Osteocyte (in vitro differentiated cells): Measurements from ENCODE around the gene SPOCD1. TPM values are rescaled to one million over a fixed set of nuclear protein-coding genes. Genes with fewer than 3 reads are reported as not detected.

Experiments used
- DNase-seq: peaks from one replicate; pipeline ENCODE4 v3.0.0; 2021; ENCODE audit warnings: mixed read lengths; ENCODE audit not compliant: unreplicated experiment; ENCODE audit errors: extremely low spot score
- H3K27ac Mint-ChIP-seq: one replicate; pipeline ENCODE4 v1.8.0; 2021; ENCODE audit warnings: mild to moderate bottlenecking, mixed read lengths; ENCODE audit not compliant: unreplicated experiment
- H3K27me3 Mint-ChIP-seq: one replicate; pipeline ENCODE4 v1.8.0; 2021; ENCODE audit warnings: mixed read lengths; ENCODE audit not compliant: unreplicated experiment
- H3K36me3 Mint-ChIP-seq: one replicate; pipeline ENCODE4 v1.8.0; 2021; ENCODE audit warnings: mixed read lengths; ENCODE audit not compliant: unreplicated experiment
- H3K4me1 Mint-ChIP-seq: one replicate; pipeline ENCODE4 v1.8.0; 2021; ENCODE audit warnings: mixed read lengths; ENCODE audit not compliant: unreplicated experiment
- H3K4me3 Mint-ChIP-seq: one replicate; pipeline ENCODE4 v1.8.0; 2021; ENCODE audit warnings: mild to moderate bottlenecking, moderate library complexity, mixed read lengths; ENCODE audit not compliant: unreplicated experiment
- H3K9me3 Mint-ChIP-seq: one replicate; pipeline ENCODE4 v1.8.0; 2021; ENCODE audit warnings: mixed read lengths; ENCODE audit not compliant: unreplicated experiment
- total RNA-seq: library from RNA; stranded (reverse); gene quantifications from 2 replicates; pipeline ENCODE4 v1.2.1, GENCODE V29; 2021
- TF ChIP-seq, protein P1 (sequence below): fragments of 200-600 bp; sonication (generic); IDR thresholded peaks from 2 replicates; pipeline ENCODE4 v1.5.0; 2021; ENCODE audit warnings: antibody characterized with exemption, mild to moderate bottlenecking, moderate library complexity

The SPOCD1 gene
- total RNA-seq, 1 donor from 2014 or later: 0.67 TPM

DNA sequence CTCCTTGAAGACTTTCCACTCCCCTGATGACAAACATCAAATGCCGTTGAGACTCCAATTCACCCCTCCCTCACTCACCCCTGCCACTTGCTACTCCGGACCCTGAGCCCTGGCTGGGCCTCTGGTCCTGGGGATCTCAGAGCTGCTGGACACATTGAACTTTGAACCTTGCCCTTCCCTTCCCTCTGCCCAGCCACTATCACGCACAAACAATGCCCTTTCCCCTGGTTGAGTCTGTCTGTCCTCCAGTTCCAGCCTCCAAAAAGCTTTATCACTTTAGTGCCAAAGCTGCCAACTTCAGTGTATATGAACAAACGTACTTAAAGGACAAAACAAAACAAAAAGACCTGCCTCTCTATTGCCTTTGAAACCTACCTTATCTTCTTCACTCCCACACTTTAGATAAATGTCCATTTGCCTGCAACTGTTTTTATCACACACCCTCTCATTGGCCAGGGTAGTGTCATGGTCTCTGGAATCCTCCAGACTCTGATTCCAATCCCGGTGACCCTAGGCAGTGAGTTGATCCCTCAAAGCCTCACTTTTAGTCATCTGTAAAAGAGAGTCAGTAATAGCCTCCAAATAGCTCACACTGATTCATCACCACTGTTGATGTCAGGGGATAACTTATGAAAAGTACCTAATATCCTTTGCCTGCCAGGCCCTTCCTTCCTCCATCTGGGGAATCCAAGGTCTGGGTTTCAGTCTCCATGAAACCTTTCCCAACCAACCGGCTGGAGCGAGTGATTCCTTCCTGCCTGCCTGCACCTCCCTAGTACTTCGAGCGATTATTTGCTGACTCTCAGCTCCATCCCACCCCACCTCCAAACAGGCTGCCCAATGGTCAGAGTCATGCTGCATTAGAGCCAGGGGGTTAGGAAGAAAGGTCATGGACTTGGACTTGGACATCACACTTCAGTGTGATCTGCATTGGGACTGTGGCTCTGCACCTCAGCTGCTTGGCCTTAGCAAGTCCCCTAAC, 15.9 kb upstream of the SPOCD1 start:
- no peaks in the 10 kb centered on the region for H3K9me3 Mint-ChIP-seq
- no peak overlapping the region for H3K27ac Mint-ChIP-seq
- no peak overlapping the region for H3K4me3 Mint-ChIP-seq
- TF ChIP-seq, protein P1, sequence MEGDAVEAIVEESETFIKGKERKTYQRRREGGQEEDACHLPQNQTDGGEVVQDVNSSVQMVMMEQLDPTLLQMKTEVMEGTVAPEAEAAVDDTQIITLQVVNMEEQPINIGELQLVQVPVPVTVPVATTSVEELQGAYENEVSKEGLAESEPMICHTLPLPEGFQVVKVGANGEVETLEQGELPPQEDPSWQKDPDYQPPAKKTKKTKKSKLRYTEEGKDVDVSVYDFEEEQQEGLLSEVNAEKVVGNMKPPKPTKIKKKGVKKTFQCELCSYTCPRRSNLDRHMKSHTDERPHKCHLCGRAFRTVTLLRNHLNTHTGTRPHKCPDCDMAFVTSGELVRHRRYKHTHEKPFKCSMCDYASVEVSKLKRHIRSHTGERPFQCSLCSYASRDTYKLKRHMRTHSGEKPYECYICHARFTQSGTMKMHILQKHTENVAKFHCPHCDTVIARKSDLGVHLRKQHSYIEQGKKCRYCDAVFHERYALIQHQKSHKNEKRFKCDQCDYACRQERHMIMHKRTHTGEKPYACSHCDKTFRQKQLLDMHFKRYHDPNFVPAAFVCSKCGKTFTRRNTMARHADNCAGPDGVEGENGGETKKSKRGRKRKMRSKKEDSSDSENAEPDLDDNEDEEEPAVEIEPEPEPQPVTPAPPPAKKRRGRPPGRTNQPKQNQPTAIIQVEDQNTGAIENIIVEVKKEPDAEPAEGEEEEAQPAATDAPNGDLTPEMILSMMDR: no peak
- no peaks in the 10 kb centered on the region for H3K4me1 Mint-ChIP-seq
- no peak for DNase-seq
- H3K27me3 Mint-ChIP-seq: peaks cover 16% of the 10 kb centered on the region
- no peaks in the 10 kb centered on the region for H3K36me3 Mint-ChIP-seq

DNA sequence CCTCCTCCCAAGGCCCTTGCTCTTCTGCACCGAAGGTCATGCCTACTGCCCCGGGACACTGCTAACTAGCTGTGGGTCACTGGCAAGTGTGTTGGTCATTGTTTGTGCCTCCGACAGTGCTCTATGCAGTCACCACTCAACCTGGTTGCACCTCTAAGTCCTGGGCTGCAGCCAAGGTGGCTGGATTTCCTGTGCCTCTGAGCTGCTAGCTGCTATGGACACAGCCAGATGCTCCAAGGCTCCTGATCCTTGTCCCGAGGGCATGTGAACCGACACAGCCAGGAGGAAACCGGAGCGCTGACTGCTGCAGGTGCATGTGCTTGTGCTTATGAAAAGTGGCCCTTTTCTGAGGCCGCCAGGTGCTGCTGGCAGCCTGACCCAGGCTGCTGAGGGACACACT, 14.7 kb upstream of the SPOCD1 start:
- no peaks in the 10 kb centered on the region for H3K9me3 Mint-ChIP-seq
- no peaks in the 10 kb centered on the region for H3K4me1 Mint-ChIP-seq
- no peaks in the 10 kb centered on the region for H3K36me3 Mint-ChIP-seq
- TF ChIP-seq, protein P1: no peak
- DNase-seq: no peak
- H3K4me3 Mint-ChIP-seq: no peak overlapping the region
- peaks cover 10% of the 10 kb centered on the region for H3K27me3 Mint-ChIP-seq
- no peak overlapping the region for H3K27ac Mint-ChIP-seq

DNA sequence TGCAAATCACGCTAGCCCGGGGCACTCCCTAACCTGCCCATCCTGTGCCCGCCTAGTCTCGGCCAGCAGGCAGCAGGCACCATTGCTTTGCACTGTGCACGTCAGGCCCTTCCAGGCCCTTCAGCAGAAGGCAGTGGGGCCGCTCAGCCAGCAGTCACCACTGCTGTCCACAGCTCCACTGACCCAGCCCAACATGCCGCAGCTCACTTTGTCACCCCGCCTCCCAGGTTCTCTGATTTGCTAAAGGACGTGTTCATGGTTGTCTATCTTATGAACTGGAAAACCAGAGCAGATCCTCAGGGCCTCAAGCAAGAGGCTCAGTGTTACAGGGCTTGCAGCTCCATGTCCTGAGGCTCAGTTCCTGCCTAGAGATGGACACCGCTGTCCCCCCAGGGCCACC, 14.2 kb upstream of the SPOCD1 start:
- Mint-ChIP-seq H3K4me1 (no peaks in the 10 kb centered on the region), H3K4me3 (no peak overlapping the region), H3K27ac (no peak overlapping the region), H3K36me3 (no peaks in the 10 kb centered on the region), H3K9me3 (no peaks in the 10 kb centered on the region), H3K27me3 (peaks cover 6% of the 10 kb centered on the region)
- TF ChIP-seq, protein P1: no peak
- DNase-seq: no peak

DNA sequence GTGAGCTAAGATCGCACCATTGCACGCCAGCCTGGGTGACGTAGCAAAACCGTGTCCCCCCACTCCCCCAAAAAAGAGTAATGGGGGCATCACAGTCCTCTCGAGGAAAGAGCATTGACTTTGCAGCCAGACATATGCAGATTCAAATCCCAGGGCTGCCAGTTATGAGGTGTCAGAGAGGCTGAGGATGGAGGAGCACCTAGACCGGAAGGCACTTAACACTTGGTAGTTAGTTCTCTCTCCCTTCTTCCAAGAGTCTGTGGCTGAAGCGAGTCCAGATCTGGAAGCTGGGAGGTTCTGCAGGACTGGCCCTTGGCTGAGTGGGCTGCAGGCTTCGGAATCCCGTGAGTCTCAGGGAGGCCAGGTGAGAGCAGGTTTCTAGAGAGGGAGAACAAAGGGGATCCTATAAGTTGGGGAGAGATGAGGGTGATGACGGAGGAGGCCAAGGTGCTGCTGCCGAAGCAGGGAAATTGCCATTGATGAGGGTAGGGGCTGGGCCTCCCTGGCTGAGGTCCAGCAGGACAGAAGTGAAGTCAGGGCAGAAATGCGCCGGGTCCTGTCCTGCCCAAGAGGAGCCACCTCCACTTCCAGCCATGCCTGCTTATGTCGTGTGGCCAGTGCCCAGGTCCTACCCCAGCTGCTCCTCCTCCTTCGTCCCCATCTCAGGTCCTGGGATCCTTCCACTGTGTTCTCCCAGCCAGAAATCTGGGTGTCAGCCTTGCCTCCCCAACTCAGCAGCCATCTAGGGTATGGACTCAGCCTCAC, 13.3 kb upstream of the SPOCD1 start:
- no peak overlapping the region for H3K27ac Mint-ChIP-seq
- H3K27me3 Mint-ChIP-seq: peaks cover 6% of the 10 kb centered on the region
- H3K36me3 Mint-ChIP-seq: no peaks in the 10 kb centered on the region
- H3K4me3 Mint-ChIP-seq: no peak overlapping the region
- no peaks in the 10 kb centered on the region for H3K4me1 Mint-ChIP-seq
- no peaks in the 10 kb centered on the region for H3K9me3 Mint-ChIP-seq
- peak; percentile 62 for DNase-seq
- TF ChIP-seq, protein P1: no peak

DNA sequence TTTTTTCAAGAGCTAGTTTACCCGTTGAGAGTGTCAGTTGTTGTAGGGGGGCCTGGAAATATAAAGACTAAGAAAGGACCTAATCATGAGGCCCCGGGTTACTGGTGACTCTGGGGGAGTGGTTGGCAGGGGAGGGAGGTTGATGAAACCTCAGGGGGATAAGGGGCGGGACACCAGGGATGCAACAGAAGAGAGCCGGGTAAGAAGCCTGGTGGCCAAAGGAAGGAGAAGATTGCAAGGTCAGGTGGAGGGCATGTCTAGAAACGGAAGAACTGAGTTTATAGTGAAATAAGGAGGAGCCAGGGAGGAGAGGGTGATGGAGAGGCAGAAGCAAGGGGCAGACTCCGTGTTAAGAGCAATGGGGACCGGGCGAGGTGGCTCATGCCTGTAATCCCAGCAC, 12.5 kb upstream of the SPOCD1 start:
- H3K9me3 Mint-ChIP-seq: no peaks in the 10 kb centered on the region
- no peaks in the 10 kb centered on the region for H3K4me1 Mint-ChIP-seq
- H3K27me3 Mint-ChIP-seq: peaks cover 6% of the 10 kb centered on the region
- peak; percentile 27 for DNase-seq
- H3K36me3 Mint-ChIP-seq: no peaks in the 10 kb centered on the region
- H3K4me3 Mint-ChIP-seq: no peak overlapping the region
- no peak overlapping the region for H3K27ac Mint-ChIP-seq
- TF ChIP-seq, protein P1: no peak
